ENCODE results near the gene PEX6.

The PEX6 gene

GRCh38 chr6:42993445-42993844, 14.5 kb upstream of the PEX6 start:
- DNase-seq (ENCODE audit: low spot score): no peak

- no peak for DNase-seq (ENCODE audit: low spot score)
Observed at GRCh38 chr6:42989923-42990322, 10.9 kb upstream of the PEX6 start.

- DNase-seq (ENCODE audit: low spot score): no peak
Observed at GRCh38 chr6:42988486-42989020, 9.6 kb upstream of the PEX6 start.

GRCh38 chr6:42987533-42988451, 8.8 kb upstream of the PEX6 start:
- no peak for DNase-seq (ENCODE audit: low spot score)

GRCh38 chr6:42984924-42985475, 6.0 kb upstream of the PEX6 start:
- DNase-seq (ENCODE audit: low spot score): no peak

GRCh38 chr6:42984001-42984923, 5.3 kb upstream of the PEX6 start, which contains the start of gene PPP2R5D:
PPP2R5D (plus strand) TSS chr6:42984570; CDS start chr6:42984678, 108 bp downstream.
- DNase-seq (ENCODE audit: low spot score): peak; percentile 98

- DNase-seq (ENCODE audit: low spot score): no peak
Observed at GRCh38 chr6:42981836-42982235, 2.9 kb upstream of the PEX6 start.

- DNase-seq (ENCODE audit: low spot score): peak; percentile 33
Observed at GRCh38 chr6:42979523-42980177, 669 bp upstream of the PEX6 start.

GRCh38 chr6:42978487-42978838, 518 bp downstream of the PEX6 start:
- no peak for DNase-seq (ENCODE audit: low spot score)

GRCh38 chr6:42974919-42975505, 4.0 kb downstream of the PEX6 start:
- DNase-seq (ENCODE audit: low spot score): no peak

- DNase-seq (ENCODE audit: low spot score): no peak
Observed at GRCh38 chr6:42973926-42974325, 5.1 kb downstream of the PEX6 start.

GRCh38 chr6:42971746-42972327, 7.1 kb downstream of the PEX6 start:
- DNase-seq (ENCODE audit: low spot score): no peak

- no peak for DNase-seq (ENCODE audit: low spot score)
Observed at GRCh38 chr6:42970871-42971612, 7.9 kb downstream of the PEX6 start.

- DNase-seq (ENCODE audit: low spot score): no peak
Observed at GRCh38 chr6:42969934-42970333, 9.0 kb downstream of the PEX6 start.

- DNase-seq (ENCODE audit: low spot score): no peak
Observed at GRCh38 chr6:42969431-42969830, 9.6 kb downstream of the PEX6 start.

- DNase-seq (ENCODE audit: low spot score): no peak
Observed at GRCh38 chr6:42968783-42969182, 10.2 kb downstream of the PEX6 start.

- no peak for DNase-seq (ENCODE audit: low spot score)
Observed at GRCh38 chr6:42968126-42968701, 10.8 kb downstream of the PEX6 start.

- DNase-seq (ENCODE audit: low spot score): no peak
Observed at GRCh38 chr6:42967228-42967627, 11.8 kb downstream of the PEX6 start.

- DNase-seq (ENCODE audit: low spot score): no peak
Observed at GRCh38 chr6:42966571-42966970, 12.4 kb downstream of the PEX6 start.
